Stimulated activated naive CD4-positive, alpha-beta T cell (primary cell): ENCODE results near the gene BNIPL.
A peak's percentile ranks its signal among the peaks of the same experiment; 100 is the strongest.

Source experiments
- DNase-seq, 6 experiments: peaks; one replicate each; lab custom pipeline; 2025; lab: John Stamatoyannopoulos, UW

Gene BNIPL

DNA sequence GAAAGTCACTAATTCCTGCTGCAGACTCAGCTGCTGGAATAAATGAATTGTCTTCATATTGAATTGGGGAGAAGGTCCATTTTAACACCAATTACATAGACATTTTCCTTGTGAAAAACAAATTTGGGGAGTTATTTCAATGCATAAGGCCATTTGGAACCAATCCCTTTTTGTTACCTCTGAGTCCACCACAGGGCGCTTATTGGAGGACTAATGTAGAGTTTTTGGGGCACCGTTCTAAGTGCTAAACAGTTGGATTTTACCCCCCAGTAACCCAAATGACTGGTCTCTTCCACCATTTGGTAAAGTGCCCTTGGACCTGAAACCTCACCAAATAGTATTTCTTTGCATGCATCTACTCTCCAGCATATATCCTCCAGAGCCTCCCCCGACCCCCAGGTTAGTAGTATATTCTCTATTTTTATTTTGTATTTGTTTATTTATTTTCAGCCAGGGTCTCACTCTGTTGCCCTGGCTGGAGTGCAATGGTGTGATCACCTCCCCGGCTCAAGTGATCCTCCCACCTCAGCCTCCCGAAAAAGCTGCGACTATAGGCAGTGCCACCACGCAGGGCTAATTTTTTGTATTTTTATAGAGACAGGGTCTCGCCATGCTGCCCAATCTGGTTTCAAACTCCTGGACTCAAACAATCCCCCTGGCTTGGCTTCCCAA lies 26.6 kb upstream of the BNIPL start:
- no peak for DNase-seq

DNA sequence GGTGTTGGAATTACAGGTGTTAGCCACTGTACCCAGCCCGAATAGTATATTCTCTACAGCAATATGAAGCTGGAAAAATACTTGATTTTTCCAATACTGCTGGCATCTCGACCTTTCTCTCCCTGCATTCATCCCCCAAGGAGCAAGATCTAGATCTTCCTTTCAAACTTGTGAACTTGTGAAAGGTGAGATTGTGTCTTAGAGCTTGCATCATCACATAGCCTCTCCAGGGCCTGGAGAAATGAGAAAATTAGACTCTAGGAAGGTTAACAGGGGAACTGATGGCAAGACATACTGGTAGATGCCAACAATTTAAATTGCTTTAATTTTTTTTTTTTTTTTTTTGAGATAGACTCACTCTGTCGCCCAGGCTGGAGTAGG lies 26.1 kb upstream of the BNIPL start:
- no peak for DNase-seq

DNA sequence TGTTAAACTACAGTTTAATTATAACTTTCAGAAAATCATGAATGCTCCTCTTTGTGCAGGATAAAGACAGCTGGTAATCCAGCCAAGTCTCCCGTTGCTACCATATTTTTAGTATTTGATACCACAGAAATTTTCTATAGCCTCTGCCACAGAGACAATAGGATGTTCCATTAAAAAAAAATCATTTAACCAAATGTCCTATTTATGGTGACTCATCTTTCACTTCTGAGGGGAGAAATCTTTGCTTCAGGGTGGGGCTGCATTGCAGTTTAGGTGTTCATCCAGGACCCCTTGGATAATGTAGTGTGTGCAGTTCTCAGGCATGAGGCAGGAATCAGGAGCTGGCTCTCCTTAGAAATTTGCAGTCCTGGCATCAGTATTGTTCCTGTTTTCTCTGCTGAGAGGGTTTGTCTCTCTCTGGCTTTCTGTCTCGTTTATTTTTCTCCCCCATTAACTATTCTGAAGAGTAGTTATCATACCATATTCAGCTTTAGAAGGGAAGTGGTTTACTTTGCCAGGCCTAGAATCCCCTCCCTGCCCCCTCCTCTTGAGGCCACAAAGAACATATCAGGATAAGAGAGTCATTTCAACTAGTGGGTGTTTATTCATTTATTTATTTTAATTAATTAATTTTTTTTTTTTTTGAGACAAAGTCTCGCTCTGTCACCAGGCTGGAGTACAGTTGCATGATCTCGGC lies 25.1 kb upstream of the BNIPL start:
- DNase-seq = no peak

DNA sequence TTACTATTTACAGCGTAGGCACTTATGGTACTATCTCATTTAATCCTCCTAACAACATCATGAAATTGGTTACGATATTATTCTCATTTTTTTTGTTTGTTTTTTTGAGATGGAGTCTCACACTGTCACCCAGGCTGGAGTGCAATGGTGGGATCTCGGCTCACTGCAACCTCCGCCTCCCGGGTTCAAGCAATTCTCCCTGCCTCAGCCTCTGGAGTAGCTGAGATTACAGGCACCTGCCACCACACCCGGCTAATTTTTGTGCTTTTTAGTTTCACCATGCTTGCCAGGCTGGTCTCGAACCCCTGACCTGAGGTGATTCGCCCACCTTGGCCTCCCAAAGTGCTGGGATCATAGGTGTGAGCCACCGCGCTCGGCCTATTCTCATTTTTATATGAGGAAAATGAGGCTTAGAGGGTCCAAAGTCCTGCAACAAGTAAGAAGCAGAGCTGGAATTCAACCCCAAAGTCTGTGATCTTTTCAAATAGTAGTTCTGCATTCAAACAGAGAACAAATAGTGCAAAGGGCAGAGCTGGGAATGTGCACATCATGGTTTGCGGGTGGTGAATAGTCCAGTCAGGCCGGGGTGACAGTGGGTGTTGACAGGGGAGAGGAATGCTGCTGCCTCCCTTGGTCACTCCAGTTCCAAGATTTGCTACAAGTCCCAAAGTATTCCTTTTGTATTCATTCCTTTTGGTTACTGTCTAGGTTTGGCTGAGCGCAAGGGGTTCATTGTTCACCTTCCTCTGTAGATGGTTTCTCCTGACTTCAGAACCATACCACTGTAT lies 23.5 kb upstream of the BNIPL start:
- DNase-seq = no peak

DNA sequence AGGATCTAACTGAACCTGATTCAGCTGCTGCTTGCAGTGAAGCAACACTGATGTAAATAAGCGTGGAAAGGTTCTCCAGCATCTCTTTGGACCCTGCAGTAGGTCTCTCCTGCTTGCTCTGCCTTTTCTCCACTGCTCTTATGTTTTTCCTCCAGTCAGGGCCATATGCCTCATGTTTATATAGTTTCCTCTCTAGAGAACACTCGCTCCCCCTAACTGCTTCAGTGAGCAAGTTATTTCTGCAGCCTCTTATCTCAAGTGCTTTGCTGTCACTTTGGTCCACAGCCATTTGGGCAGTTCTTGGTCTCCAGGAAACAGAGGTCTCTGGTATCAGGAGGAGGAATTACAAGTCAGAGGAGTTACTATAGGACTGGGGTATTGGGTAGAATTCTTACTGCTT lies 22.9 kb upstream of the BNIPL start:
- DNase-seq = no peak

DNA sequence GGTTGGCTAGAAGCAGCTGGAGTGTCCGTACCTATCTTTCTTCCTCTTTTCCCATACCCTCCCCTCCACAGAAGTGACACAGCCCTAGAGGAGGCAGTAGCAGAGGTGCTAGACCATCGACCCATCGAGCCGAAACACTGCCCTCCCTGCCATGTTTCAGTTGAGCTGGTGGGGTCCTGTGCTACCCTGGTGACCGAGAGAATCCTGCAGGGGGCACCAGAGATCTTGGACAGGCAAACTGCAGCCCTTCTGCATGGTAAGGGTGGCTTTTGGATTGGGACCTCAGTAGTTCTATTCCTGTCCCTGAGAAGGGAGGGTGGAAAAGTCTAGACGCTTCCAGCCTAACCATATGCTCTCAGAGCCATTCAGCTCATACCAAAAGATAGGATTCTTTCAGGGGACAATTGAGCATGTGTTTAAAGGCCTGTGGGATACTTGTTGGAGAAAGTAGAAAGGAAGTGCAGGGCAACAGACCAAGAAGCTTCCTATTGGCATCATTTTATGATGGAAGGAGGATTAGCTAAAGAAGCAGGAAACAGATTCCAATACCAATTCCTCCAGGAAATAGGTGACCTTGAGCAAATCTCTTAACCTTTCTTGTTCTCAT lies 11.7 kb upstream of the BNIPL start:
- DNase-seq = peak; percentile 69 to 89 (median 80)

DNA sequence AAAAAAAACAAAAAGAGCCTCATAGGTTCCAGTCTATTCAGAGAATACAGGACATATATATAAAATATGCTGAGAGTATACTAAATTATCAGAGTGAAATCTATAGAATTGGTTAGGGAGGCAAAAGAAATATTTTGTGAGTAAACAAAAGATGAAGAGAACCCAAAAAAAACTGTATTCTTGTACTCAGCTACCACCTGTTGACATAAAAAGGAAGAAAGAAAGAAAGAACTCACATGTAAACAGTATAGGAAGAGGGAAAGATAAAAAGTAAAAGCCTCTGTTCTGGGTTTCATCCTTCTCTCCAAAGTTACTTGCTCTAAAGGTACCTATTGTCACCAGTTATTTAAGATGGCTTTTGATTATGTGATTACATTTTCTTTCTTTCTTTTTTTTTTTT lies 9.9 kb upstream of the BNIPL start:
- no peak for DNase-seq

DNA sequence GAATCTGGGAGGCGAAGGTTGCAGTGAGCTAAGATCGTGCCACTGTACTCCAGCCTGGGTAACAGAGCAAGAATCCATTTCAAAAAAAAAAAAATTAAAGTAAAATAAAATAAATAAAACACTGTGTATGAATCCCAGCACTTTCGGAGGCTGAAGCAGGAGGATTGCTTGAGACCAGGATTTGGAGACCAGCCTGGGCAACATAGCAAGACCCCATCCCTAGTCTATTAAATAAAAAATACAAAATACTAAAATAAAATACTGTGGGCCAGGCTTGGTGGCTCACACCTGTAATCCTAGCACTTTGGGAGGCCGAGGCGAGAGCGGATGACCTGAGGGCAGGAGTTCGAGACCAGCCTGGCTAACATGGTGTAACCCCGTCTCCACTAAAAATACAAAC lies 4.2 kb upstream of the BNIPL start:
- no peak for DNase-seq

DNA sequence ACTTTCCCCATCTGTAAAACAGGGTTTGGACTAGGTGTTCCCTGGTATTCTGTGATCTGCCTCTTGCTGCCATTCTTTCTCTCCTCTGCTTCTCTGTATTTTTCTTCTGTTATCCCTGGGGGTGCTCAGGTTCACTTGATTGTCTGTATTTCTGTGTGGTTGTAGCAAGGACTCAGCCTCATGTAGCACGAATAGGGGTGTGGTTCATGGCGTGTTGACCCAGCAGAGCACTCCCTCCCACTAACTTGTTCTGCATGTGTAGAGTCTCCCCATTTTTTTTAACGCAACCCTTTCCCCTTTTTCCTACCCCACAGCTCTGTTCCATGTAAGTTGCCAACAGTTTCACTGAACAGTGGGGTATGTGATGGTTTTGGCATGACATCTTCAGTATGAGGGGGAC lies 1.2 kb upstream of the BNIPL start:
- DNase-seq = no peak

DNA sequence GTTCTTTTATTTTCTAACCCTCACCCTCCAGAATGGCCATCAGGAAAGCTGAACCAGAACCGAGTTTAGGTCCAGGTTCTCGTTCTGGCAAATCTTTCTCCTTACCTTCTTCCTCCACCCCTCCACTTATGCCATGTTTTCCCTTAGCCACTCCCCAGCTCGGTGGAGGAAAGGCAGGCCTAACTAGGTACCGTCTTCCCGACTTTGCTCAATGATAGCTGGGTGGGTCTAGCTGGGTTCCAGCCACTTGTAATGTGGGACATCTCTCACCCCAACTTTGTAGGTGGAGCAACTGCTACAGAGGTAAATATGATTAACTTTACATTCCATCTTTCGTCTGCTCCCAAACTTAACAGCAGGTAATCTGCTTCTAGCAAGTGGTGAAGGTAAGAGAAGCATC lies 646 bp downstream of the BNIPL start:
- DNase-seq = no peak

DNA sequence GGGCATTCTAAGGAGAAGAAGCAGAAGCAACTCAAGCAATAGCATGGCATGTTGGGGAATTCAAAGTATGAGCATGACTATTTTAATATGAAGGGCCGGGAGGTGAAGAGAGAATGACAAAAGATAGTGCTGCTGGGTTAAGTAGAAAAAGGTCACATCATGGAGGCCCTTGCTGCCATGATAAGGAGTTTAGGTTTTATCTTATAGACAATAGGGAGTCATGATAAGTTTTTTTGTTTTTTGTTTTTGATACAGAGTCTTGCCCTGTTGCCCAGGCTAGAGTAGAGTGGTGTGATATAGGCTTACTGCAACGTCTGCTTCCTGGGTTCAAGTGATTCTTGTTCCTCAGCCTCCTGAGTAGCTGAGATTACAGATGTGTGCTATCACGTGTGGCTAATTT lies 3.1 kb downstream of the BNIPL start:
- no peak for DNase-seq

DNA sequence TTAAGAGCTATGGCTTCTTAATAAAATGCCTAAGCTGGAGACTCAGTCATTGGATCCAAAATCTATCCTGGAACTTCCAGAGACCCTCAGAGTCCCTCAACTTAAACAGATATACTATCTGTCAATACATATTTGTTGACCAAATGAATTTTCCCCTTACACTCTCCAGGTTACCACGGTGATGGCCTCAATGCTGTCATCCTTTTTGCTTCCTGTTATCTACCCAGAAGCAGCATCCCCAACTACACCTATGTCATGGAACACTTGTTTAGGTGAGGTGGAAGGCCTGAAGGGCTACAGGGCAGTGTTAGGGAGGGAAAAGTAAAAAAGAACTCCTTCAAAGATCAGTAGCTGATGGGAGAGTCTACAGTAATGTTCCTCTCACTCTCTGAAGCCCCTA lies 6.8 kb downstream of the BNIPL start:
- no peak for DNase-seq

DNA sequence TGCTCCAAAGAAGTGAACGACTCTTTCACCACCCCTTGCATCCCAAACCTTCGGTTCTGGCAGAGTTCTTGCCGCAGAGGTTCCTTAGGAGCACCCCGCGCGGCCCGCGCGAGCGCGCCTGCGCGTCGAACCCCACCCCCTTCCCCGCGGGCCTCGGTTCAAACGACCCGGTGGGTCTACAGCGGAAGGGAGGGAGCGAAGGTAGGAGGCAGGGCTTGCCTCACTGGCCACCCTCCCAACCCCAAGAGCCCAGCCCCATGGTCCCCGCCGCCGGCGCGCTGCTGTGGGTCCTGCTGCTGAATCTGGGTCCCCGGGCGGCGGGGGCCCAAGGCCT lies 11.2 kb downstream of the BNIPL start, which contains the start of gene C1orf56:
Gene C1orf56 (plus strand): TSS at position 161 of the 334 bp plus-strand sequence. CDS start 97 bp downstream, at position 258.
- DNase-seq = peak; percentile 33 to 58 (median 41)

DNA sequence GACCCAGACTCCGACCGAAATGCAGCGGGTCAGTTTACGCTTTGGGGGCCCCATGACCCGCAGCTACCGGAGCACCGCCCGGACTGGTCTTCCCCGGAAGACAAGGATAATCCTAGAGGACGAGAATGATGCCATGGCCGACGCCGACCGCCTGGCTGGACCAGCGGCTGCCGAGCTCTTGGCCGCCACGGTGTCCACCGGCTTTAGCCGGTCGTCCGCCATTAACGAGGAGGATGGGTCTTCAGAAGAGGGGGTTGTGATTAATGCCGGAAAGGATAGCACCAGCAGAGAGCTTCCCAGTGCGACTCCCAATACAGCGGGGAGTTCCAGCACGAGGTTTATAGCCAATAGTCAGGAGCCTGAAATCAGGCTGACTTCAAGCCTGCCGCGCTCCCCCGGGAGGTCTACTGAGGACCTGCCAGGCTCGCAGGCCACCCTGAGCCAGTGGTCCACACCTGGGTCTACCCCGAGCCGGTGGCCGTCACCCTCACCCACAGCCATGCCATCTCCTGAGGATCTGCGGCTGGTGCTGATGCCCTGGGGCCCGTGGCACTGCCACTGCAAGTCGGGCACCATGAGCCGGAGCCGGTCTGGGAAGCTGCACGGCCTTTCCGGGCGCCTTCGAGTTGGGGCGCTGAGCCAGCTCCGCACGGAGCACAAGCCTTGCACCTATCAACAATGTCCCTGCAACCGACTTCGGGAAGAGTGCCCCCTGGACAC lies 11.7 kb downstream of the BNIPL start:
- DNase-seq = peak; percentile 25 to 75 (median 43)

DNA sequence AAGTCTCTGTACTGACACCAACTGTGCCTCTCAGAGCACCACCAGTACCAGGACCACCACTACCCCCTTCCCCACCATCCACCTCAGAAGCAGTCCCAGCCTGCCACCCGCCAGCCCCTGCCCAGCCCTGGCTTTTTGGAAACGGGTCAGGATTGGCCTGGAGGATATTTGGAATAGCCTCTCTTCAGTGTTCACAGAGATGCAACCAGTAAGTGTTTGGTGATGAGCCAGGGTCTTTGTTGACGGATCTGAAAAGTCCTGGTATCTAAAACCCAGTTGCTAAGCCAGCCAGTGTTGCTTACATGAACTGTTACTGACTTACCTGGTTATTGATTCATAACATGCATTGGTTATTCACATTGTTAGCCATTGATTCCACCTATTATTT lies 12.3 kb downstream of the BNIPL start:
- peak in 1 of 6 experiments; percentile 27 for DNase-seq

DNA sequence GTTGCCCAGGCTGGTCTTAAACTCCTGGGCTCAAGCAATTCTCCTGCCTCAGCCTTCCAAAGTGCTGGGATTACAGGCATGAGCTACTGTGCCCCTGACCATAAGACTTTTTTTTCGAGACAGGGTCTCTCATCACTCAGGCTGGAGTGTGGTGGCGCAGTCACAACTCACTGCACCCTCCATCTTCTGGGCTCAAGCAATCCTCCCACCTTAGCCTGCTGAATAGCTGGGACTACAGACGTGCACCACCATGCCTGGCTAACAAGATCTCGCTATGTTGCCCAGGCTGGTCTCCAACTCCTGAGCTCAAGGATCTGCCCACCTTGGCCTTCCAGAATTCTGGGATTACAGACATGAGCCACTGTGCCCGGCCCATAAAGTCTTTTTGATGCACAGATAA lies 13.1 kb downstream of the BNIPL start:
- peak in 2 of 6 experiments; percentile 6 to 37 for DNase-seq

DNA sequence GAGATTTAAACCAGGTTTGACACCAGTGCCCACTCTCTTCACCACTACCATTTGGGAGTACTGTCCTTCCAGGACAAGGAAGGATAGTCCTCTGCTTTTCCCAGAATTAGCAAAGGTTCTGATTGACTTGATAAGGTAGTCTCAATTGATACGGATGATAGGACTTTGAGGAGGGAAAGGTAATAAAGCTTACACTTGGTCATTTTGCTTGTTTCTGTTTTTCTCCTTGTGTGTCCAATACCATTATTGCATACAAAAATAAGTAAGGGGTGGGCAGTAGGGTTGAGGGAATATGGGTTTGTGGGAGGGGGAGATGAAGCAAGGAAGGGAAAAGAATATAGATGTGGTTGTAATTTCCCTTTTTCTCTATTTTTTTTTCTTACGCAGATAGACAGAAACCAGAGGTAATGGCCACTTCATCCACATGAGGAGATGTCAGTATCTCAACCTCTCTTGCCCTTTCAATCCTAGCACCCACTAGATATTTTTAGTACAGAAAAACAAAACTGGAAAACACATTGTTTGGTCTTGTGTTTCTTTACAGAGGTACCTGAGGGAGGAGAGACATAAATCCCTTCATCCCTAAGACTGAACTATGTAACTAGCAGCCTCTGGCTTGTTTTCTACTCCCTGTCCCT lies 13.8 kb downstream of the BNIPL start:
- DNase-seq = no peak

DNA sequence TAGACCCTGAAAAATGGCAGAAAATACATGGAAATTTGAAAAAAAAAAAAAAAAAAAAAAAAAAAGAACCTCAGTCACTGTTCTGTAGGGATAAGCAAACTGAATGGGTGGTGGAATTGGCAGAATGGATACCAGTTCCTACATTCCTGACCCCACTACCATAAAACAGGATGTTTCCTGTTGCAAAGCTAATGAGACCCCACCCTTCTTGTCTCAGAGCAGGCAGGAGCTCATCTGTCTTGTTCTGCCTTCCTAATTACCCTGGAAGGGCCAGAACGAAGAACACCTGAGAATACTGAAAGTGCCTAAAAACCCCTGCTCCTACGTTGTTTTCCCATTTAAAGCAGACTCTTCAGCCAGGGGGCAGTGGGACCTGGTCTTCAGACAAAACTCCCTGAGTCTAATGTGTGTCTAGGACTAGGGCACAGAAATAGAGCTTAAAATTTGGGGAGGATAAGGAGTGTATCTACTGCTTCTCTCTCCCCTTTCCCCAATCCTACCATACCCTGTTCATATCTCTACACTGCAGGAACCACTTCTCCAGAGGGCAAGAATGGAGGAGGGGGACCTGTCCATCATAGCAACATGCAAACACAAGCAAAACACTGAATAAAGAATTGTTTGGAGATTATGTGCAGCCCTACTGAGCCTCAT lies 15.1 kb downstream of the BNIPL start:
- DNase-seq = no peak

DNA sequence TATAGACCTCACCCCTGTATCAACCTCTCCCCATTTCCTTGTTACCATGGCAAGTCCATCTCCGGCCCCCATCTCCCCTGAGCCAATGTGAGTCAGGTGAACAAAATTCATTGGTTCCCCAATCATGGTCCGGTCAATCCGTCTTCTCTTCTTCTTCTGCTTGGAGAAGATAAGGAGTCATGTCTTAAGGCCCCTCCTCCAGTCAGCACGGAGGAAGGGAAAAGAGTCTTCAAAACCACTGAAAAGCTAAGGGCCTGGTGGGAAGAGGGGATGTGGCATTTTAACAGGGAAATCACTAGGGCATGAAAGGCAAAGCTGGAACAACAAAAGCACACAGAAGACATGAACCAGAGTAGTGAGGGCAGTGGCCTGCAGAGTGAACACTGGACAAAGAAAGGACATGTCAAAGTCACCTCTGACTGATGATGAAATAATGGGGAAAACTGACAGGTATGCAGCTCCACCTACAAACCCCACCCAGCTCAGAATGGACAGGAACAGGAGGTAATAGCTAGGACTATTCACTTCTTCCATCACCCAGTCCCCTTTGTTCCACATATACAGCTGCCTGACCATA lies 18.7 kb downstream of the BNIPL start:
- DNase-seq = no peak

DNA sequence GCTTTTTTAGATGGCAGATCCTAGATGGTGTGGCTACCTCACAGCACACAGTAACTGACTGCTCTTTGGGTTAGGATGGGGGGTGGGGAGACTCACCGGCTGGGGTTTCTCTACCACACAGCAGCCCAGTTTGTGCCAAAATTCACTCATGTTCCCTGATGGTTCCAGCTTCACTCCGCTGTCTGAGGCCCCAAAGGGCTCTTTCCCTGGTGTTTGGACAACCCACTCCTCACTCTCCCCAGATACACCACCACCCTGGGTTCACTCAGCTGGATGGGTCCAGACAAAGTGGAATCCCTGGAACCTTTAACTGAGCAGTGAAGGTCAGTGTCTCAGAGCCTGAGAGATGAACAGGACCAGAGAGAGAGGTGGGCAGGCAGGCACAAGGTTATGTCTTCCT lies 19.2 kb downstream of the BNIPL start:
- DNase-seq = no peak

DNA sequence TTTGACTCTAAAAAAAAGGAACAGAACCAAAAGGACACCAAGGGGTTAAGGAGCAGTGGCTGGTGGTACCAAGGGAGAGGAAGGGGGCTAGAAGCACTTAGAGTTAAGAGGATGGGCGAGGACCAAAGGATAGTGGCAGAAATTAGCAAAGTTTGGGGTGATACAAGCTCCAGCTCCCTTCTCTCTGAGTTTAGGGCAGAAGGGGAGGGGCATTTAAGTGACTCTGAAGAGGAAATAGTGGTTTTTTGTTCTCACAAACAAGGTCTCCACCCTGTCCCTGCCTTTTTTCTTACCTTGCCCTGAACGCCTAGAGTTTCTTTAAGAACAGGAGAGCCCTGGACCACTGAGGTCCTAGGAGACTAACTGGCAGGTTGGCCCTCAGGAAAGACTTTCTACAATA lies 19.8 kb downstream of the BNIPL start:
- DNase-seq = peak in 4 of 6 experiments; percentile 4 to 67 (median 64)
